ENCODE data around the gene SFTPD. TPM values are rescaled to one million over a fixed set of nuclear protein-coding genes. Genes with fewer than 3 reads are reported as not detected.

The SFTPD gene
- total and polyA plus RNA-seq, 12 donors: 0.24 to 1.0 (median 0.70) TPM; not detected in 4

- no peak for DNase-seq
- TF ChIP-seq, protein P1, sequence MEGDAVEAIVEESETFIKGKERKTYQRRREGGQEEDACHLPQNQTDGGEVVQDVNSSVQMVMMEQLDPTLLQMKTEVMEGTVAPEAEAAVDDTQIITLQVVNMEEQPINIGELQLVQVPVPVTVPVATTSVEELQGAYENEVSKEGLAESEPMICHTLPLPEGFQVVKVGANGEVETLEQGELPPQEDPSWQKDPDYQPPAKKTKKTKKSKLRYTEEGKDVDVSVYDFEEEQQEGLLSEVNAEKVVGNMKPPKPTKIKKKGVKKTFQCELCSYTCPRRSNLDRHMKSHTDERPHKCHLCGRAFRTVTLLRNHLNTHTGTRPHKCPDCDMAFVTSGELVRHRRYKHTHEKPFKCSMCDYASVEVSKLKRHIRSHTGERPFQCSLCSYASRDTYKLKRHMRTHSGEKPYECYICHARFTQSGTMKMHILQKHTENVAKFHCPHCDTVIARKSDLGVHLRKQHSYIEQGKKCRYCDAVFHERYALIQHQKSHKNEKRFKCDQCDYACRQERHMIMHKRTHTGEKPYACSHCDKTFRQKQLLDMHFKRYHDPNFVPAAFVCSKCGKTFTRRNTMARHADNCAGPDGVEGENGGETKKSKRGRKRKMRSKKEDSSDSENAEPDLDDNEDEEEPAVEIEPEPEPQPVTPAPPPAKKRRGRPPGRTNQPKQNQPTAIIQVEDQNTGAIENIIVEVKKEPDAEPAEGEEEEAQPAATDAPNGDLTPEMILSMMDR (IDR thresholded peaks at IDR 0.05): no peak
- no peak for TF ChIP-seq POLR2A (IDR thresholded peaks at IDR 0.05)
- no peak overlapping the region for H3K27ac ChIP-seq
- no peak overlapping the region for H3K4me3 ChIP-seq
- H3K4me1 ChIP-seq (replicated peaks in 1 of 2): peaks cover 16% of the 10 kb centered on the region in 2 donors
- H3K27me3 ChIP-seq: peaks cover 25% of the 10 kb centered on the region
- WGBS, 4 donors: 66 to 73% (median 71%) methylated on average over 3 of the region's 3 CpGs
- peaks cover 0 to 4% (median 0%) of the 10 kb centered on the region in 3 donors for H3K9me3 ChIP-seq (replicated peaks in 1 of 3)
- intact Hi-C loops (cut with DNase I): no loop called here
- H3K36me3 ChIP-seq (replicated peaks in 1 of 2): no peaks in the 10 kb centered on the region
Measured at GRCh38 chr10:79985481-79986072, 36.7 kb upstream of the SFTPD start.

DNA sequence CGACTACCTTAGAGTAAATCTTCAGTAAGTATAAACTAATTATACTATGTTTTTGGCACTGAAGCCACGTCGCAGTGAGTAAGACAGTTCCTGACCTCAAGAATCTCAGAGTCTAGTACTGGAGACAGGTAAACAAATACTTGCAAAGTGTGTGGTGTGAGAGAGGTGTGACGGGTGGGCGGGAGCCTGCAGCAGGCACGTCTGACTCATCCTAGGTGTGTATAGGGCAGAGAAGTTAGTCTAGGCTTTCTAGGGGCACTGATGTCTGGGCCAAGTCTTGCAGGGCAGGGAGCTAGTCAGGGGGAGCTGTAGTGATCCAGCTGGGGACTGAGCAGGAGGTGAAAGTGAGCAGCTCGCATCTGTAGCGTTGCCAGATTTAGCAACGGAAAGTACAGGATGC, 35.9 kb upstream of the SFTPD start:
- H3K9me3 ChIP-seq (replicated peaks in 1 of 3): peaks cover 0 to 4% (median 0%) of the 10 kb centered on the region in 3 donors
- no peaks in the 10 kb centered on the region for H3K36me3 ChIP-seq (replicated peaks in 1 of 2)
- H3K4me1 ChIP-seq (replicated peaks in 1 of 2): peaks cover 16% of the 10 kb centered on the region in 2 donors
- H3K27me3 ChIP-seq: peaks cover 25% of the 10 kb centered on the region
- no peak for TF ChIP-seq POLR2A (IDR thresholded peaks at IDR 0.05)
- TF ChIP-seq, protein P1 (IDR thresholded peaks at IDR 0.05): no peak
- 72 to 80% (median 77%) methylated on average over 9 of the region's 9 CpGs for WGBS, 4 donors
- no peak overlapping the region for H3K4me3 ChIP-seq
- H3K27ac ChIP-seq: no peak overlapping the region
- intact Hi-C loops (cut with DNase I): no loop called here
- no peak for DNase-seq

GRCh38 chr10:79983286-79983909, 34.5 kb upstream of the SFTPD start:
- 23 to 52% (median 36%) methylated on average over 14 to 40 of the region's 40 CpGs for WGBS, 4 donors
- H3K9me3 ChIP-seq (replicated peaks in 1 of 3): no peaks in the 10 kb centered on the region
- no peak overlapping the region for H3K4me3 ChIP-seq
- no peaks in the 10 kb centered on the region for H3K36me3 ChIP-seq (replicated peaks in 1 of 2)
- TF ChIP-seq, protein P1 (IDR thresholded peaks at IDR 0.05): no peak
- no peak for TF ChIP-seq POLR2A (IDR thresholded peaks at IDR 0.05)
- peaks cover 25% of the 10 kb centered on the region for H3K27me3 ChIP-seq
- no peak overlapping the region for H3K27ac ChIP-seq
- peaks cover 16% of the 10 kb centered on the region in 2 donors for H3K4me1 ChIP-seq (replicated peaks in 1 of 2)
- intact Hi-C loops (cut with DNase I): no loop called here
- no peak for DNase-seq

DNA sequence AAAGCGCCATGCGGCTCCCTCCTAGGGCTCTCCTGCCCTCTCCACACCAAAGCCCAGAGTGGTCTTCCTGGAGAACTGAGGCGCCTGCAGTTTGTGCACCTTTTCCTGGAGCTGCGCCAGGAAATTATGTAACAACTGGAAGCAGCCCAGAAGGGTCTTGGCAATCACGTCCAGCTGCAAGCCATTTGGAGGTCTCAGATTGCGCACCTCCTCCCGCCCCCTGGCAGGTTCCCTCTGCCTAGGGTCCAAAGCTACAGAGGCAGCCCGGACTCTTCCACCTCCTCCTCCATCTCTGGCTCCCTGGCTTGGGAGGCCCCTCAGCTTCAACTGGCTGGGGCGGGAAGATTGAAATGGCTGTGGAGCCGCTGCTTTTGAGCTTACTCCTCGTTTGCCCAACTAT, 34.0 kb upstream of the SFTPD start:
- no peaks in the 10 kb centered on the region for H3K36me3 ChIP-seq (replicated peaks in 1 of 2)
- no peak for TF ChIP-seq POLR2A (IDR thresholded peaks at IDR 0.05)
- TF ChIP-seq, protein P1 (IDR thresholded peaks at IDR 0.05): no peak
- DNase-seq: no peak
- H3K4me3 ChIP-seq: no peak overlapping the region
- no peak overlapping the region for H3K27ac ChIP-seq
- H3K4me1 ChIP-seq (replicated peaks in 1 of 2): peaks cover 16% of the 10 kb centered on the region in 2 donors
- intact Hi-C loops (cut with DNase I): no loop called here
- no peaks in the 10 kb centered on the region for H3K9me3 ChIP-seq (replicated peaks in 1 of 3)
- peaks cover 25% of the 10 kb centered on the region for H3K27me3 ChIP-seq
- WGBS, 4 donors: 24 to 68% (median 32%) methylated on average over 4 to 11 of the region's 11 CpGs
